PC-9 (cell line): ENCODE results near the gene TMEM9. TPM values are rescaled to one million over a fixed set of nuclear protein-coding genes. Genes with fewer than 3 reads are reported as not detected.

Experiments used
- BruUV-seq: library from RNA; stranded (reverse); fragments of 400-500 nt; replicated peaks from 2 replicates; lab custom pipeline; 2021; lab: Mats Ljungman, UMichigan
- CTCF ChIA-PET: fragments of 300-600 bp; sonication (Branson Sonifier 250); formaldehyde crosslinking; loops from one replicate; lab custom pipeline; 2022; ENCODE audit warnings: antibody characterized with exemption; lab: Charles Lee
- POLR2A ChIA-PET: fragments of 300-600 bp; sonication (Branson Sonifier 250); formaldehyde crosslinking; loops from one replicate; lab custom pipeline; 2022; ENCODE audit warnings: antibody characterized with exemption; ENCODE audit not compliant: unreplicated experiment; lab: Charles Lee
- DNase-seq, 2 experiments: peaks; one replicate each; pipeline versions ENCODE4 v3.0.0 to v3.0.0-alpha.2; 2015 to 2022; ENCODE audit warnings: mixed read lengths in 1 of 2
- H2AFZ ChIP-seq: fragments of 200-600 bp; sonication (generic); 2 replicates; pipeline ENCODE4 v1.8.1; 2017; ENCODE audit warnings: antibody characterized with exemption
- H3F3A ChIP-seq: fragments of 200-600 bp; sonication (generic); 2 replicates; pipeline ENCODE4 v1.8.1; 2017; ENCODE audit warnings: antibody characterized with exemption, mild to moderate bottlenecking, low read depth; ENCODE audit not compliant: insufficient read depth
- H3K27ac ChIP-seq: fragments of 200-600 bp; sonication (generic); 2 replicates; pipeline ENCODE4 v1.6.1; 2016; ENCODE audit warnings: mixed run types
- H3K27me3 ChIP-seq: fragments of 200-600 bp; sonication (generic); 2 replicates; pipeline ENCODE4 v1.6.1; 2016; ENCODE audit warnings: low read depth, mixed run types; ENCODE audit not compliant: insufficient read depth
- H3K36me3 ChIP-seq: fragments of 200-600 bp; sonication (generic); 2 replicates; pipeline ENCODE4 v1.6.1; 2016; ENCODE audit warnings: low read depth, mixed run types
- H3K4me1 ChIP-seq: fragments of 200-600 bp; sonication (generic); replicated peaks from 2 replicates; pipeline ENCODE4 v1.6.1; 2016; ENCODE audit warnings: mixed run types; ENCODE audit not compliant: insufficient read depth
- H3K4me2 ChIP-seq: fragments of 200-600 bp; sonication (generic); 2 replicates; pipeline ENCODE4 v1.6.1; 2017; ENCODE audit warnings: mixed run types
- H3K4me3 ChIP-seq: fragments of 200-600 bp; sonication (generic); 2 replicates; pipeline ENCODE4 v1.6.1; 2016; ENCODE audit warnings: mixed run types
- H3K79me2 ChIP-seq: fragments of 200-600 bp; sonication (generic); 2 replicates; pipeline ENCODE4 v1.6.1; 2017; ENCODE audit warnings: low read depth, mixed run types
- H3K9me2 ChIP-seq: fragments of 200-600 bp; sonication (generic); 2 replicates; pipeline ENCODE4 v1.8.1; 2017; ENCODE audit warnings: mild to moderate bottlenecking; ENCODE audit not compliant: insufficient read depth
- H3K9me3 ChIP-seq: fragments of 200-600 bp; sonication (generic); 2 replicates; pipeline ENCODE4 v1.8.1; 2016; ENCODE audit warnings: low read depth; ENCODE audit not compliant: insufficient read depth
- H4K20me1 ChIP-seq: fragments of 200-600 bp; sonication (generic); 2 replicates; pipeline ENCODE4 v1.8.1; 2017; ENCODE audit not compliant: insufficient read depth
- CTCF ChIP-seq: fragments of 200-600 bp; sonication (generic); conservative IDR thresholded peaks from 2 replicates; pipeline ENCODE4 v1.6.1; 2017; ENCODE audit warnings: mixed run types, antibody characterized with exemption, mild to moderate bottlenecking, moderate library complexity
- EZH2 ChIP-seq: fragments of 200-600 bp; sonication (generic); IDR thresholded peaks from 2 replicates; pipeline ENCODE4 v1.8.0; 2017; ENCODE audit warnings: antibody characterized with exemption, low read depth
- intact Hi-C: fragments of 100-400 bp; cut with micrococcal nuclease; formaldehyde crosslinking; loops from one replicate; pipeline ENCODE4 v1.10.0; 2022; ENCODE audit not compliant: unreplicated experiment
- total RNA-seq: library from RNA; stranded (reverse); gene quantifications from 2 replicates; pipeline ENCODE4 v1.2.3, GENCODE V29; 2021

TMEM9 gene
- total RNA-seq, 1 experiment from 2014 or later, result 94.3 TPM

- Histone ChIP-seq H3K27me3 (no peaks in the 10 kb centered on the region), H3K4me1 (no peaks in the 10 kb centered on the region), H4K20me1 (no peaks in the 10 kb centered on the region; the same call in 1 of the 2 replicates), H3K9me2 (no peaks in the 10 kb centered on the region), H3K27ac (no peak overlapping the region), H2AFZ (no peak overlapping the region), H3K9me3 (no peaks in the 10 kb centered on the region), H3K4me3 (no peak overlapping the region), H3K4me2 (no peak overlapping the region), H3K36me3 (no peaks in the 10 kb centered on the region; the same call in 1 of the 2 replicates), H3F3A (no peaks in the 10 kb centered on the region), H3K79me2 (no peaks in the 10 kb centered on the region)
- DNase-seq, result no peak
- POLR2A ChIA-PET, result no interaction called here
- intact Hi-C loops, result no loop called here
- CTCF ChIA-PET, result no interaction called here
- BruUV-seq, result no TSS peak
- TF ChIP-seq CTCF, result no peak
- TF ChIP-seq EZH2, result no peak
These were observed 10.3 kb downstream of the TMEM9 start for GRCh38 chr1:201143726-201144635.

GRCh38 chr1:201142849-201143725 lies 11.2 kb downstream of the TMEM9 start:
- ChIA-PET POLR2A (interaction anchor here (0.6 kb wide), 1 partner anchor 11 kb away, joined by 4 read pairs; the partner anchor contains the start of gene TMEM9), CTCF (no interaction called here)
- Histone ChIP-seq H3K9me2 (no peaks in the 10 kb centered on the region), H2AFZ (no peak overlapping the region), H3K79me2 (no peaks in the 10 kb centered on the region), H4K20me1 (no peaks in the 10 kb centered on the region; the same call in 1 of the 2 replicates), H3K4me1 (no peaks in the 10 kb centered on the region), H3F3A (no peaks in the 10 kb centered on the region), H3K36me3 (no peaks in the 10 kb centered on the region; the same call in 1 of the 2 replicates), H3K27me3 (no peaks in the 10 kb centered on the region), H3K9me3 (no peaks in the 10 kb centered on the region), H3K4me2 (no peak overlapping the region), H3K27ac (no peak overlapping the region), H3K4me3 (no peak overlapping the region)
- no peak for DNase-seq
- intact Hi-C loops, result no loop called here
- TF ChIP-seq EZH2, result no peak
- no peak for TF ChIP-seq CTCF
- BruUV-seq, result no TSS peak
